ENCODE measurements around the gene HSPA2. TPM values are rescaled to one million over a fixed set of nuclear protein-coding genes. Genes with fewer than 3 reads are reported as not detected.
"Not testable (repeated sequence)": the region's sequence is repeated elsewhere in the genome, so short reads cannot be mapped to it uniquely, and the experiment has no call there.

HSPA2 gene
- total and polyA plus RNA-seq, 7 donors: 28.7 to 172 (median 80.3) TPM

DNA sequence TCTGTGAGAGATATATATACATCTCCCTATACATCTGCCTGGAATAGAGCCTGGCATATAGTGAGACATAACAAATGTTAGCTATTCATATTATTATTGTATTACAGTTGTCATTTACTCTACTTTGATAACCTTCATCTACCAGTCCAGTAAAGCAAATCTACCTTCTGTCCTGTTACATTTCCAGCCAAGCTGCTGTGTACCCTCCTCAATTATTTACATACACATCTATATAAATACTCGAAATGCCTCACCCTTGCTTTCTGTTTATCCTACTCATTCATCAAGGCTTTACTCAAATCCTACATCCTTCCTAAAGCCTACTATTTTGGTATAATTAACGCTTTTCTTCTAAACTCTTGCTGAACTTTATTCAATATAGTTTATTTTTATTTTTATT, 27.3 kb upstream of the HSPA2 start:
- WGBS, 2 donors: 75 to 77% methylated on average over 2 of the region's 2 CpGs
- DNase-seq: no peak
- no peaks in the 10 kb centered on the region for H3K36me3 ChIP-seq
- no peak for TF ChIP-seq EP300 (IDR thresholded peaks at IDR 0.05)
- no peak for TF ChIP-seq POLR2A (IDR thresholded peaks at IDR 0.05)
- H3K9me3 ChIP-seq: no peaks in the 10 kb centered on the region
- H3K4me1 ChIP-seq: peaks cover 0 to 62% (median 33%) of the 10 kb centered on the region in 4 donors
- H3K4me3 ChIP-seq: no peak overlapping the region
- intact Hi-C loops (cut with DNase I): loop anchor here (10.0 kb wide), 1 partner anchor 252 kb away; no protein-coding TSS in a partner anchor
- no peak overlapping the region for H3K27ac ChIP-seq
- no peaks in the 10 kb centered on the region for H3K27me3 ChIP-seq

GRCh38 chr14:64515053-64515452, 25.5 kb upstream of the HSPA2 start:
- 10 to 48% methylated on average over 1 of the region's 1 CpG for WGBS, 2 donors
- H3K27ac ChIP-seq: peak overlapping the region in 2 of 4 donors; percentile 2 to 31
- no peak for TF ChIP-seq POLR2AphosphoS5 (IDR thresholded peaks at IDR 0.05)
- no peaks in the 10 kb centered on the region for H3K27me3 ChIP-seq
- intact Hi-C loops (cut with DNase I): loop anchor here (10.0 kb wide), 1 partner anchor 250 kb away; no protein-coding TSS in a partner anchor
- no peaks in the 10 kb centered on the region for H3K9me3 ChIP-seq
- H3K36me3 ChIP-seq: no peaks in the 10 kb centered on the region
- no peak for DNase-seq
- H3K4me3 ChIP-seq: no peak overlapping the region
- H3K4me1 ChIP-seq: peaks cover 0 to 53% (median 29%) of the 10 kb centered on the region in 4 donors

GRCh38 chr14:64516969-64517368, 23.6 kb upstream of the HSPA2 start:
- TF ChIP-seq POLR2AphosphoS5 (IDR thresholded peaks at IDR 0.05) (no peak), POLR2A (IDR thresholded peaks at IDR 0.05) (no peak), EP300 (IDR thresholded peaks at IDR 0.05) (no peak), CTCF (IDR thresholded peaks at IDR 0.05) (no peak)
- Histone ChIP-seq H3K27me3 (no peaks in the 10 kb centered on the region), H3K9me3 (no peaks in the 10 kb centered on the region), H3K4me3 (no peak overlapping the region), H3K36me3 (peaks cover 0 to 6% (median 3%) of the 10 kb centered on the region in 4 donors), H3K27ac (no peak overlapping the region), H3K4me1 (peaks cover 0 to 36% (median 17%) of the 10 kb centered on the region in 4 donors)
- no peak for DNase-seq
- 63 to 77% methylated on average over 1 of the region's 1 CpG for WGBS, 2 donors
- intact Hi-C loops (cut with DNase I): loop anchor here (10.0 kb wide), 1 partner anchor 248 kb away; no protein-coding TSS in a partner anchor

- H3K27ac ChIP-seq, H3K4me3 ChIP-seq, DNase-seq, H3K27me3 ChIP-seq, H3K9me3 ChIP-seq: not testable (repeated sequence)
- H3K36me3 ChIP-seq: peaks cover 0 to 13% (median 7%) of the 10 kb centered on the region in 4 donors
- intact Hi-C loops (cut with DNase I): loop anchor here (10.0 kb wide), 1 partner anchor 247 kb away; no protein-coding TSS in a partner anchor
- WGBS, 2 donors: 78 to 94% methylated on average over 6 of the region's 6 CpGs
- H3K4me1 ChIP-seq: peaks cover 0 to 30% (median 14%) of the 10 kb centered on the region in 4 donors
These were observed 22.9 kb upstream of the HSPA2 start for GRCh38 chr14:64517667-64518066.

DNA sequence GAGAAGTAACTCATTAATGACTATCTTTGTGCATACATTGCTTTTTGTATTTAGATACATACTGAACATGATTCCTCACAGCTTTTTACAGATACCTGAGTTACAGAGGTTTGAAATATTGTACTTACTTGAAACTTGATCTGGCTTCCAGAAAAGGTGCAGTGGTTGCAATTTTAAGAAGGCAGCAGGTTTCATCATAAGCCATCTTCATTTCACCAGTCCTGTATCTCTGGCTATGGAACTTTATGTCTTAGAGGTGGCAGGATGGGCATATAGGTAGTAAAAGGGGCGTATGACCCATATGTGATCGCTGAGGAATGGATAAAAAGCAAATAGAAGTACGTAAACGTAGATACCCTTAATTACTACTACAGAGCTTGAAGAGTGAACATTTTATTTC, 22.3 kb upstream of the HSPA2 start:
- TF ChIP-seq POLR2AphosphoS5 (IDR thresholded peaks at IDR 0.05): no peak
- TF ChIP-seq CTCF (IDR thresholded peaks at IDR 0.05): no peak
- no peak for TF ChIP-seq EP300 (IDR thresholded peaks at IDR 0.05)
- no peak for TF ChIP-seq POLR2A (IDR thresholded peaks at IDR 0.05)
- Histone ChIP-seq H3K27ac (no peak overlapping the region), H3K36me3 (peaks cover 0 to 18% (median 8%) of the 10 kb centered on the region in 4 donors), H3K4me3 (no peak overlapping the region), H3K9me3 (no peaks in the 10 kb centered on the region), H3K4me1 (peaks cover 0 to 28% (median 12%) of the 10 kb centered on the region in 4 donors), H3K27me3 (no peaks in the 10 kb centered on the region)
- 31 to 76% methylated on average over 4 of the region's 4 CpGs for WGBS, 2 donors
- intact Hi-C loops (cut with DNase I): loop anchor here (10.0 kb wide), 1 partner anchor 247 kb away; no protein-coding TSS in a partner anchor
- DNase-seq: no peak

GRCh38 chr14:64520699-64521098, 19.8 kb upstream of the HSPA2 start:
- intact Hi-C loops (cut with DNase I): no loop called here
- Histone ChIP-seq H3K4me1 (peaks cover 0 to 9% (median 2%) of the 10 kb centered on the region in 4 donors), H3K4me3 (no peak overlapping the region), H3K27me3 (no peaks in the 10 kb centered on the region), H3K27ac (no peak overlapping the region), H3K36me3 (peaks cover 0 to 23% (median 8%) of the 10 kb centered on the region in 4 donors), H3K9me3 (no peaks in the 10 kb centered on the region)
- WGBS, 2 donors: 91 to 92% methylated on average over 4 of the region's 4 CpGs
- TF ChIP-seq CTCF (IDR thresholded peaks at IDR 0.05): no peak
- no peak for TF ChIP-seq POLR2A (IDR thresholded peaks at IDR 0.05)
- TF ChIP-seq POLR2AphosphoS5 (IDR thresholded peaks at IDR 0.05): no peak
- TF ChIP-seq EP300 (IDR thresholded peaks at IDR 0.05): no peak
- DNase-seq: no peak

Data from sigmoid colon (tissue), 7 donors.